Putamen (tissue), 1 donor: ENCODE measurements around the gene CDSN.

Experiments
- DNase-seq: peaks from one replicate; pipeline ENCODE4 v3.0.0-alpha.2; 2016; ENCODE audit warnings: low spot score

Gene CDSN

GRCh38 chr6:31116661-31117385 is 3.4 kb downstream of the CDSN start:
- no peak for DNase-seq

- no peak for DNase-seq
Measured at GRCh38 chr6:31115941-31116560, 4.2 kb downstream of the CDSN start.

GRCh38 chr6:31114970-31115849 is 5.0 kb downstream of the CDSN start:
- DNase-seq: peak; percentile 18

- DNase-seq: no peak
Measured at GRCh38 chr6:31114541-31114878, 5.7 kb downstream of the CDSN start, which contains the start of gene PSORS1C1. PSORS1C1 (plus strand) TSS chr6:31114800; CDS start chr6:31129633, 14,833 bp downstream.

- DNase-seq: no peak
Measured at GRCh38 chr6:31113861-31114540, 6.2 kb downstream of the CDSN start.

DNA sequence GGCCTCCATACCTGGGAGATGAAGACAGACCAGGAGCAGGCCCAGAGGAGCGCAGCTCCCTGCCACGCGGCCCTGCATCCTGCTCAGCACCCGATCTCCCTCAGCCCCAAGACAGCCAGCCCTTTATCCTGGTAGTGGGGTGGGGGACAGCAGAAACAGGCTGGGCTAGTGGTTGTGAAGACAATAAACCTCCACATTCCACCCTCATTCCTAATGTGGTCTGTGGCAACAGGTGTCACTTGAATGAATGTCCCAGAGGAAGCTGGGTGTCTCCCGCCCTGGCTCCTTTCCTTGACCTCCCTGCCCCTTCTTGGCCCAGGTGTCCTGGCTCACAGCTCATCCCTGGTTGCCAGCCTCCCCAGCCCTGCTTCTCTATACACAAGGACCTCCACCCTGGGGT is 7.8 kb downstream of the CDSN start, which contains the start of gene C6orf15:
C6orf15 (minus strand) TSS at position 98 of the 400 bp plus-strand sequence; CDS start at position 78, 20 bp downstream.
- DNase-seq: no peak

- no peak for DNase-seq
Measured at GRCh38 chr6:31111712-31112111, 8.5 kb downstream of the CDSN start.

GRCh38 chr6:31110825-31111582 is 9.2 kb downstream of the CDSN start:
- no peak for DNase-seq

DNA sequence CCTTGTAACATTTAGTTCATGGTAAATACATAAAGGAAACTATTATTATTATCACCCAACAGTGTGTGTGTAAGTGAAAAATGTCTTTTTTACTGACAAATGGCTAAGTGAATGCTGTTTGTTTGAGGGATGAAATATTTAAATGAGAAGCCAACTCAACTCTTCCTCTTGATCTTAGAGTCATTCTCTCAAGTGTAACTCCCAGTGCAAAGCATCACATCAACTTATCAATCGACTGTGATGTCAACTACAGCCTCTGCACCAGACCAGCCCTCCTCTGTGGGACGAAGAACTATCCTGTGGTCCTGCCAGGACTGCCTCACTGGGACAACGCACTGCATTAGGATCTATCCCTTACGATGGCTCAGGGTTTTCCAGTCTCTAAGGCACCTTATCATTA is 13.2 kb downstream of the CDSN start:
- DNase-seq: no peak

DNA sequence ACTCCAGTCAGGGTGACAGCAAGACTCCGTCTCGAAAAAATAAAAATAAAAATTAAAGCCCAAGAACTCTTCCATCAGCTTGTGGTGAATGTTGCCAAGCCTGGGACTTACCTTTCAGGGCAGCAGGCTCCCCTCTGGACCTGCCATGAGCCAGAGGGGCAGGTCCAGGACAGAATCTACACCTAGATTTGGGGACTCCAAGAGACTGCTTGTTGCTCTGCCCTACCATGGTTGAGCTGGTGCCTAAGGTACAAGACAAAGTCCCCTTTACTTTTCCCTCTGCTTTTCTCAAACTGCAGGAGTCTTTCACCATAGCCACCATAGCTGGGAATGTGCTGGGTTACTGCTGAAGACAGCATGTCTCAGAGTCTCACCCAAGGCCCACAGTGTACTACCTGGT is 17.1 kb downstream of the CDSN start:
- DNase-seq: no peak

- DNase-seq: no peak
Measured at GRCh38 chr6:31098449-31098938, 21.8 kb downstream of the CDSN start.

DNA sequence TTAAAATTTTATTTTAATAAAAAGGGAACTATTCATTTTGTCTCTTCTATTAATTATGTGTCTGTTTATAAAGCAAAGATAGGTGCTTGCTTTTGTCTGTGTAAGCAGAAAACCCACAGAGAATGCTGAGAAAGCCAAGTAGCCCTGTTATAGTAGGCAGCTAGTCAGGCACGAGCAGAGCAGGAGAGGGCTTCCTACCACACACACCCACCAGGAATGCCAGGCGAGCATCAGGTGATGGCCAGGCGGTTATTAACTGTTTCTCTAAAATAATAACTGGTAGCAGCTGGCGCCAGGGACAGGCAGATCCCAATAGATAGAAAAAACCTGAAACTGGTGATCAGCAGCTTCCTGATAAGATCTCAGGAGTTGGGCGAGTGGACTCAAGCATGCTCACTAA is 23.6 kb downstream of the CDSN start:
- no peak for DNase-seq

- DNase-seq: no peak
Measured at GRCh38 chr6:31096215-31096614, 24.0 kb downstream of the CDSN start.

- DNase-seq: no peak
Measured at GRCh38 chr6:31094389-31094881, 25.8 kb downstream of the CDSN start.

GRCh38 chr6:31092769-31093505 is 27.3 kb downstream of the CDSN start:
- no peak for DNase-seq

DNA sequence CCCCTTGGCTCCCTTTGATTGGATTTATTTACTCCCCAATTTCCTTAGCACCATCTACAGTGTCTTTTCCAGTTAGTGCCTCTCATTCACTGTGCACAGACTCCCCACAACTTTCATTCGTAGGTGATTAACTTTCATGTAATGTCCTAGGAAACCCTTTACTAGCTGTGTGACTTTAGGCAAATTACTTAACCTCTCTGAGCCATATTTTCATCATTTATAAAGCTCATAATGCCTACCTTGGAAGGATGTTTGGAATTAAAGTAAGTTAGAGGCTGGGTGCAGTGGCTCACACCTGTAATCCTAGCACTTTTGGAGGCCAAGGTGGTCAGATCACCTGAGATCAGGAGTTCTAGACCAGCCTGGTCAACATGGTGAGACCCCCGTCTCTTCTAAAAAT is 28.0 kb downstream of the CDSN start:
- DNase-seq: no peak

GRCh38 chr6:31091680-31092079 is 28.6 kb downstream of the CDSN start:
- DNase-seq: no peak

DNA sequence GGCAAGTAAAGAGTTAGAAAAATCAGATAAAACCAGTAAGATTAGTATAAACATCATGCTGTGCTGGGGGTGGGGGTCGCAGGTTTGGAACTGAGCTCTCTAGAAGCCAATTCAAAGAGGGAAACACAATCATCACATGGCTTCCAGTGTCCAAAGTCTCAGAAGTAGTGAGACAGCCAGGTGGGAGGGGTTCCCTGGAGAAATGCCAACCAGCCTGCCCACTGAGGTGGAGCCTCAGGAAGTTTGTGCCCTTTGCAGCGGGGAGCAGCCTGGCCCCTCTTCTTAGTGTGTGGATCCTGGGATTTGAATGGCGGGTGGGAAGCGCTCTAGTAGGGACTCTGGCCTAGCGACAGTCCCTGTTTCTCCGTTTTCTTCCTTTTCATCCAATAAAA is 29.3 kb downstream of the CDSN start:
- no peak for DNase-seq

DNA sequence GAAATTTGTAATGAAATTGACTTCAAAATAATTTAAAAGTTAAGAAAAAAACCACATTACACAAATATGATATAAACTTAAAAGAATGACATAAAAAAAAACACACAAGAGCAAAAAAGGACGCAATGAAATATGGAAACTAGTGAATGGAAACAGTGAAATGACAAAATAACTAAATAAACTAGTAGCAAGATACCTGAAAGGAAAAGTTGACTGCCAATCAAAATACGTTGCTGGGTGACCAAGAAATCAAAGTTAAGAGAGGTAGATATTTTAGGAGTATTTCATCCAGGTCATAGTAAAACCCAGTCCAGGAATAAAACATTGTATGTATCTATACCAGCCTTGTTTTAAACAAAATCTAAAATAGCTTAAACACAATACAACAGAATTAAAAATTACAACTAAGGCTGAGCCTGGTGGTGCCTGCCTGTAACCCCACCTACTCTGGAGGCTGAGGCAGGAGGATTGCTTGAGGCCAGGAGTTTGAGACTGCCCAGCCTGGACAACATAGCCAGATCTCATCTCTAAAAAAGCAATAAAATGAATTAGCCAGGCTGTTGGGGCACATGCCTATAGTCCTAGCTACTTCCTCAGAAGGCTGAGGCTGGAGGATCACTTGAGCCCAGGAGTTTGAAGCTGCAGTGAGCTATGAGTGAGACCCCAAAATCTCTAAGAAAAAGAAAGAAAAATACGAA is 29.8 kb downstream of the CDSN start:
- DNase-seq: no peak
